ENCODE results near the gene PAN2.
"Not testable (repeated sequence)": the region's sequence is repeated elsewhere in the genome, so short reads cannot be mapped to it uniquely, and the experiment has no call there.

PAN2 gene

GRCh38 chr12:56333679-56334489 is at the start of gene PAN2:
Gene PAN2, minus strand, starts transcription at chr12:56334000. Its CDS starts 906 bp downstream, at chr12:56333094.
- peak; percentile 92 for DNase-seq

GRCh38 chr12:56382611-56383010 is 48.8 kb upstream of the PAN2 start:
- DNase-seq = no peak

GRCh38 chr12:56377989-56378316 is 44.2 kb upstream of the PAN2 start:
- DNase-seq = no peak

GRCh38 chr12:56377310-56377988 is 43.6 kb upstream of the PAN2 start:
- no peak for DNase-seq

GRCh38 chr12:56375598-56376434 is 42.0 kb upstream of the PAN2 start:
- no peak for DNase-seq

- no peak for DNase-seq
Observed at GRCh38 chr12:56374726-56375597, 41.2 kb upstream of the PAN2 start.

- no peak for DNase-seq
Observed at GRCh38 chr12:56373515-56373914, 39.7 kb upstream of the PAN2 start.

GRCh38 chr12:56366948-56367347 is 33.1 kb upstream of the PAN2 start:
- no peak for DNase-seq

GRCh38 chr12:56362130-56363059 is 28.6 kb upstream of the PAN2 start, which contains the start of gene APOF:
Gene APOF, minus strand, starts transcription at chr12:56362857. Its CDS starts 112 bp downstream, at chr12:56362745.
- no peak for DNase-seq

GRCh38 chr12:56361487-56362129 is 27.8 kb upstream of the PAN2 start:
- DNase-seq = no peak

GRCh38 chr12:56359851-56360767 is 26.3 kb upstream of the PAN2 start, which contains the start of gene STAT2:
Gene STAT2, minus strand, starts transcription at chr12:56360107. Its CDS starts 3,536 bp downstream, at chr12:56356571.
- DNase-seq = peak; percentile 96

GRCh38 chr12:56358836-56359532 is 25.2 kb upstream of the PAN2 start:
- no peak for DNase-seq

- no peak for DNase-seq
Observed at GRCh38 chr12:56351325-56351724, 17.5 kb upstream of the PAN2 start.

GRCh38 chr12:56350662-56351061 is 16.9 kb upstream of the PAN2 start:
- DNase-seq = no peak

- no peak for DNase-seq
Observed at GRCh38 chr12:56348776-56349175, 15.0 kb upstream of the PAN2 start.

- not testable (repeated sequence) for DNase-seq
Observed at GRCh38 chr12:56347255-56347654, 13.5 kb upstream of the PAN2 start.

GRCh38 chr12:56346675-56347074 is 12.9 kb upstream of the PAN2 start:
- no peak for DNase-seq

GRCh38 chr12:56342290-56342689 is 8.5 kb upstream of the PAN2 start:
- not testable (repeated sequence) for DNase-seq

- DNase-seq = no peak
Observed at GRCh38 chr12:56341616-56342015, 7.8 kb upstream of the PAN2 start.
